Lower leg skin (tissue), 4 donors: ENCODE measurements around the gene CLK1. TPM values are rescaled to one million over a fixed set of nuclear protein-coding genes. Genes with fewer than 3 reads are reported as not detected.

Experiments used
- DNase-seq, 2 donors: peaks; one replicate each; pipeline ENCODE4 v3.0.0-alpha.2; 2019; ENCODE audit warnings: low spot score in 2 of 2
- H3K4me3 ChIP-seq: fragments of 200-600 bp; sonication (generic); 2 replicates; pipeline ENCODE4 v1.5.1; 2017; ENCODE audit warnings: mild to moderate bottlenecking, low read depth; ENCODE audit not compliant: poor library complexity, severe bottlenecking
- CTCF ChIP-seq, 3 donors: fragments of 450-650 bp; IDR thresholded peaks; one replicate each; pipeline ENCODE4 v1.5.1; 2016; ENCODE audit warnings: antibody characterized with exemption in 3 of 3, mild to moderate bottlenecking in 3 of 3, moderate library complexity in 2 of 3
- POLR2A ChIP-seq, 2 donors: fragments of 450-650 bp; IDR thresholded peaks; one replicate each; pipeline ENCODE4 v1.6.1; 2016 to 2017; ENCODE audit warnings: antibody characterized with exemption in 2 of 2, mild to moderate bottlenecking in 1 of 2, moderate library complexity in 1 of 2
- WGBS, 2 donors: methylation state at CpG; one replicate each; pipeline ENCODE4 v1.1.5; 2018; 5-methylcytosine and 5-hydroxymethylcytosine counted together
- intact Hi-C: fragments of 100-400 bp; cut with DNase I; formaldehyde crosslinking; loops from one replicate; pipeline ENCODE4 v1.15.0; 2023; ENCODE audit warnings: low total_unique reads
- total RNA-seq, 4 donors: library from RNA; depleted of rRNA; stranded (reverse); fragments of >200 nt; gene quantifications; one replicate each; pipeline ENCODE4 v1.1.0, GENCODE V29; 2016

CLK1 gene
- total RNA-seq = 100 to 1,000 TPM in 3 of 4 donors, 10 to 100 TPM in 1; 86.0 to 307 (median 205) TPM

- WGBS, 2 donors = 0 to 1% methylated on average over 49 to 79 of the region's 89 CpGs
- TF ChIP-seq CTCF (IDR thresholded peaks at IDR 0.05) (peak in 1 of 3 donors; percentile 26), POLR2A (IDR thresholded peaks at IDR 0.05) (peak in 1 of 2 donors; percentile 98)
- intact Hi-C loops = loop anchor here (10.0 kb wide), 1 partner anchor 50 kb away; the partner anchor contains the start of gene BZW1
- peak; percentile 97 to 99 for DNase-seq
- H3K4me3 ChIP-seq = peak within 1 kb of the TSS; percentile 100
These were observed at the start of gene CLK1 for GRCh38 chr2:200864176-200865034. Gene CLK1 (minus strand): TSS chr2:200864658. CDS start chr2:200861862, 2,796 bp downstream.

- H3K4me3 ChIP-seq = no peak overlapping the region
- TF ChIP-seq POLR2A (IDR thresholded peaks at IDR 0.05) = no peak
- no peak for DNase-seq
- intact Hi-C loops = no loop called here
These were observed 49.2 kb upstream of the CLK1 start for GRCh38 chr2:200913654-200914053.

GRCh38 chr2:200909958-200910357 is 45.5 kb upstream of the CLK1 start:
- TF ChIP-seq POLR2A (IDR thresholded peaks at IDR 0.05) = no peak
- intact Hi-C loops = loop anchor here (10.0 kb wide), 2 partner anchors 155 to 255 kb away; no protein-coding TSS in a partner anchor
- H3K4me3 ChIP-seq = no peak overlapping the region
- WGBS, 2 donors = 95 to 96% methylated on average over 4 of the region's 4 CpGs
- DNase-seq = no peak

GRCh38 chr2:200905618-200906296 is 41.3 kb upstream of the CLK1 start:
- no peak overlapping the region for H3K4me3 ChIP-seq
- TF ChIP-seq CTCF (IDR thresholded peaks at IDR 0.05) (peak in 1 of 3 donors; percentile 48), POLR2A (IDR thresholded peaks at IDR 0.05) (no peak)
- intact Hi-C loops = loop anchor here (10.0 kb wide), 2 partner anchors 159 to 259 kb away; no protein-coding TSS in a partner anchor
- peak; percentile 36 to 86 for DNase-seq
- WGBS, 2 donors = 46 to 54% methylated on average over 2 of the region's 2 CpGs

GRCh38 chr2:200901459-200902072 is 37.1 kb upstream of the CLK1 start:
- no peak overlapping the region for H3K4me3 ChIP-seq
- TF ChIP-seq CTCF (IDR thresholded peaks at IDR 0.05) (peak in 1 of 3 donors; percentile 76), POLR2A (IDR thresholded peaks at IDR 0.05) (no peak)
- WGBS, 2 donors = 5 to 9% methylated on average over 4 of the region's 4 CpGs
- intact Hi-C loops = loop anchor here (10.0 kb wide), 2 partner anchors 163 to 263 kb away; no protein-coding TSS in a partner anchor
- DNase-seq = peak in 1 of 2 donors; percentile 77

- TF ChIP-seq POLR2A (IDR thresholded peaks at IDR 0.05) = no peak
- TF ChIP-seq CTCF (IDR thresholded peaks at IDR 0.05) = no peak
- intact Hi-C loops = no loop called here
- no peak for DNase-seq
- H3K4me3 ChIP-seq = no peak overlapping the region
These were observed 35.0 kb upstream of the CLK1 start for GRCh38 chr2:200899482-200899881.
